GM21723 (cell line): ENCODE results near the gene C10orf90.
"Not testable (repeated sequence)": the region's sequence is repeated elsewhere in the genome, so short reads cannot be mapped to it uniquely, and the experiment has no call there.

Source experiments
- ATAC-seq: cut with Tn5 transposase; IDR thresholded peaks from one replicate; pipeline ENCODE4 v1.9.1; 2021; ENCODE audit warnings: mild to moderate bottlenecking, moderate library complexity; ENCODE audit not compliant: unreplicated experiment

The C10orf90 gene

GRCh38 chr10:126397640-126398382 is 272.7 kb downstream of the C10orf90 start:
- no peak for ATAC-seq

- no peak for ATAC-seq
These were observed 273.3 kb downstream of the C10orf90 start for GRCh38 chr10:126397156-126397555.

DNA sequence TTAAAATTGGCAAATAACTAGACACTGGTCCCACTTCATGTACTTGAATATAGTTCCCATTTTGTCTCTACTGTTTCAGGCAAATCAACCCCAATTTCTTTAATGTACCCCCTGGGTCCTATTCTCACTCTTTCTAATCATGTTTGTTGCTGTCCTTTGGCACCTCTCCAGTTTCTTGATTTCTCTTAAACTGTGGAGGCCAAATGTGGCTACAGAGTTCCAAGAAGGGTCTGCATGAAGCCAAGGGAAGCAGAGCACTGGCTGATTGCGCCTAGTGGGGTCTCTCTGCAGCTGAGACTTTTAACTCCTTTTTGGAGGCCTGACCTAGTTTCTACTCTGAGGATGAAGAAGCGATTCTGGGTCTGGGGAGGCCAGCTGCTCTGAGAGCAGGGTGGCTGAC is 275.5 kb downstream of the C10orf90 start:
- ATAC-seq: no peak

- ATAC-seq: no peak
These were observed 277.4 kb downstream of the C10orf90 start for GRCh38 chr10:126393076-126393475.

- ATAC-seq: no peak
These were observed 278.0 kb downstream of the C10orf90 start for GRCh38 chr10:126392469-126392868.

GRCh38 chr10:126392068-126392467 is 278.4 kb downstream of the C10orf90 start:
- ATAC-seq: no peak

- no peak for ATAC-seq
These were observed 279.2 kb downstream of the C10orf90 start for GRCh38 chr10:126391192-126391885.

DNA sequence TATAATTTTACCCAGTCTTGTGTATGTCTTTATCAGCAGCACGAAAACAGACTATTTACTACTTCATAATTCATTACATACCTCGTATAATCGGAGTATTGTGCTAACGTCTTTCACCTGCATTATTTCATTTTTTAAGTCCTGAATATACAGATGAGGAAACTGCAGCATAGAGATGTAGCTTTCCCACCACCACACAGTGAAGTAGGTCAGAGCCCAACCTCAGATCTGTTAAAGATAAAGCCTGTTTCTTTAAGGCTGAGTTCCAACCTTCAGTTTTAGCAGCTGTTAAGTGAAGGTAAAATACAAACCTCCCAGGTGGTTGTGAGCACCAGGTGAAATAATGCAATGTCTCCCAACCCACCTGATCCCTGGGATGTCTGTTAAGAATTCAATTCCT is 280.2 kb downstream of the C10orf90 start:
- no peak for ATAC-seq

DNA sequence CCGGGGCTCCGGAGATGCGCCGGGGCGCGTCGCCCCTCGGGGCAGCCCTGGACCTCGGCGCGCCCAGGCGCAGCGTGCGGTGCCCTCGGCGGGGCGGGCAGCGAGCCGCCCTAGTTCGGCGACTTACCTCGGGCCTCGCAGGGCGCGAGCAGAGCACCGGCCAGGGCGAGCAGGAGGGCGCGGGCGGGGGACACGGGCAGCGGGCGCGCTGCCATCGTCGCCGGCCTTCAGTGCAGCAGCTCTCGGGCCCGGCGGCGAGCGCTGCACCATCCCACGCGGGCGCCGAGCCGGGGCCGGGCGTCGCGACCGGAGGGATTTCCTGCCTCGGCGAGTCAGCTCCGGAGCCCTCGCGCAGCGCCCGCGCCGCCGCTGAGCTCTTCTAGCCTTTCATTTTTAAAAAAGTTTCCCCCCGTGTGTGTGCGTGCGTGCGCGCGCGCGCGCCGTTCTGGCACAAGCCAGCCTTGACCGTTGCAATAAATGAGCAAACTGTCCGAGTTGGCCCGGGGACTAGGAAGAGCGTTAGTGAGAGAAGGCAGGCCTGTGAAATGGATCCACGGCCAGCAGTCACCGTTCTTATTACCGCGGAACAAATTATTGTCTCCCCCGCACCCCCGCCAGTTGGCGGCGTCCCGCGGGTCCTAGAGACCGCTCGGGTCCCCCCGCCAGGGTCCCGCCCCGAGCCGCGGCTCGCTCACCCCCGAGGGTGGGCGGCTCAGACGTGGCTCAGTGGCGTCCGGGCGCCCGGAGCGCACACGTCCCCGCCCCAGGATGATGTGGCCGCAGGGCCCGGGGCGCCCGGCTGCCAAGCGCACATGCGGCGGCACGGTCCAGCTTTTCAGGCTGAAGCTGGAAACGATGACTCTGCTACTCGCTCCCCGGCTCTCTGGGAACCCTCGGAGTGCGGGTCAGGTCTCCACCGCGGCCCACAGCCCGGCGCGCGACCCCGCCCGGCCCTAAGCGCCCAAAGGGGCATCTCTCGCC is 282.3 kb downstream of the C10orf90 start, which contains the start of gene ADAM12:
Gene ADAM12 (minus strand): TSS at position 547 of the 981 bp plus-strand sequence. CDS start 332 bp downstream, at position 215.
- no peak for ATAC-seq

- no peak for ATAC-seq
These were observed 283.2 kb downstream of the C10orf90 start for GRCh38 chr10:126387041-126387921.

- no peak for ATAC-seq
These were observed 286.1 kb downstream of the C10orf90 start for GRCh38 chr10:126384269-126384873.

DNA sequence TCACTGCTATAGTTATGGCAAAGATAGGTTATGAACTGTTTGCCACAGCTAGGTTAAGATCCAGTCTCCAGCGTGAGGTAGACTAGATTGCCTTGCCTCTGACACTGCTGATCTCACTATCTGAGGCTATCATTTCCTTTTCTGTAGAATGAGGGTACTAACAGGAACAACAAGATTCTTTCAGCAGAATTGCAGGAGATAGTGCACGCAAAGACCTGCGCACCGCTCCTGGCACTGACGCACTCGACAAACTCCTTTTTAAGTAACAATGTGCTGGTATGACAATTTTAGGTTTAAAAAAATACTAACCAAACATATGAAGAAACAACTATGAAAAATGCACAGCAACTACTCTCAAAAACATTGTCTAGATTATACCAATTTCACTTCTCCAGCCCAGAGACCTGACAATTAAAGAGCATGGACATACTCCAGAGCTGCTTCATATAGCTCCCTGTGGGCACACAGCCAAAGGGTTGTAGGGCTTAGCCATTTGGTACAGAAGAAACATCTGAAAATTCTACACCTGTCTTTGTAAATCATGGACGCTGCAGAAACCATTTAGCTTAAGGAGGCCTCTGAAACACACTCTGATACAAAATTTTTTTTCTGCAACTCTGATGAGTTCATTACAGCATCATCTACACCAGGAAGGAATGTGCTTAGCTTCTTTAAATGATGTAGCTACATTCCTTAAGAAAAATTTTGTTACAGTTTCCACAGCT is 290.0 kb downstream of the C10orf90 start:
- no peak for ATAC-seq

DNA sequence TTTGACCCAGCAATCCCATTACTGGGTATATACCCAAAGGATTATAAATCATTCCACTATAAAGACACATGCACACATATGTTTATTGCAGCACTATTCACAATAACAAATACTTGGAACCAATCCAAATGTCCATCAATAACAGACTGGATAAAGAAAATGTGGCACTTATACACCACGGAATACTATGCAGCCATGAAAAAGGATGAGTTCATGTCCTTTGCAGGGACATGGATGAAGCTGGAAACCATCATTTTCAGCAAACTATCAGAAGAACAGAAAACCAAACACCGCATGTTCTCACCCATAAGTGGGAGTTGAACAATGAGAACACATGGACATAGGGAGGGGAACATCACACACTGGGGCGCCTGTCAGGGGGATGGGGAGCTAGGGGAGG is 291.3 kb downstream of the C10orf90 start:
- ATAC-seq: not testable (repeated sequence)

DNA sequence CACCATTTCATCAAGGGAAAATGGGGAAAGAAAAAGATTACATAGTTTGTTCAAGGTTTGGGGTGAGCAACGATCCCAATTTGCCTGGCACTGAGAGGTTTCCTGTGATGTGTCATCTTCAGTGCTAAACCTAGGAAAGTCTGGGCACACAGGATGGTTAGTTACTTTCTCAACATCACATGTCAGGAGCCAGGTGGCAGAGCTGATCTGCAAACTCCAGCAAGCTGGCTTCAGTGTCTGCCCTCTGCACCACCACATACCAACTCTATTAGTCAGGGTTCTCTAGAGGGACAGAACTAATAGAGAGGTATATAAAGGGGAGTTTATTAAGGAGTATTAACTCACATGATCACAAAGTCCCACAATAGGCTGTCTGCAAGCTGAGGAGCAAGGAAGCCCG is 293.5 kb downstream of the C10orf90 start:
- ATAC-seq: no peak

DNA sequence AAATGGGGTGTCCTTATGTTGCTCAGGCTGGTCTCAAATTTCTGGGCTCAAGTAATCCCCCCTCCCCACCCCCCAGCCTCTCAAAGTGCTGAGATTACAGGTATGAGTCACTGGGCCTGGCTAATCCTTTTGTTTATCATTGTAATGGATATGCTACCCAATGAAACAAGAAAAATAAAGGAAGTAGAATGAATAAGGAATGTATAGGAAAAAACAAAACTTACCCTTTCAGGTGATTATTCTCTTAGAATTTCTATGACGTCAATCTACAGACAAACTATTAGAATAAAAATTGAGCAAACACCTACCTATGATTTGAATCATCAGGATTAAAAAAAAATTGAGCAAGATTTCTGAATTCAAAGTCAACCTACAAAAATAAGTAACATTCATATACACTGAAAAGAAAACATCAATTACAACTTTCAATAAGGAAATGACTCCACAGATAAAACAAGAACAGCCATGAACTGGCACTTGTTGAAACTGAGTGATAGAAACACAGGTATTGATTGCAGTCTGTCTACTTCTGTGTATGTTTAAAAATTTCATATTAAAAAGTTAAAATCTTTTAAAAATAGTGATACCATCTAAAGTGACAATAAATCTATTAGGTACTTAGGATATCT is 294.5 kb downstream of the C10orf90 start:
- no peak for ATAC-seq

- ATAC-seq: no peak
These were observed 295.2 kb downstream of the C10orf90 start for GRCh38 chr10:126375299-126375698.
